BLaER1 (cell line): ENCODE measurements around the gene CMTR2.
"Not testable (repeated sequence)": the region's sequence is repeated elsewhere in the genome, so short reads cannot be mapped to it uniquely, and the experiment has no call there.

Experiments
- H3K27ac ChIP-seq: shearing (Covaris generic); formaldehyde crosslinking; 2 replicates; pipeline ENCODE4 v1.8.1; 2022
- H3K27me3 ChIP-seq: shearing (Covaris generic); formaldehyde crosslinking; 2 replicates; pipeline ENCODE4 v1.8.1; 2022
- H3K36me3 ChIP-seq: shearing (Covaris generic); formaldehyde crosslinking; 2 replicates; pipeline ENCODE4 v1.8.1; 2022
- H3K4me1 ChIP-seq: shearing (Covaris generic); formaldehyde crosslinking; 2 replicates; pipeline ENCODE4 v1.8.1; 2022
- H3K4me2 ChIP-seq: shearing (Covaris generic); formaldehyde crosslinking; 2 replicates; pipeline ENCODE4 v1.8.1; 2022
- H3K4me3 ChIP-seq: shearing (Covaris generic); formaldehyde crosslinking; 2 replicates; pipeline ENCODE4 v1.8.1; 2022
- H3K9ac ChIP-seq: shearing (Covaris generic); formaldehyde crosslinking; 2 replicates; pipeline ENCODE4 v1.8.1; 2022
- H3K9me3 ChIP-seq: shearing (Covaris generic); formaldehyde crosslinking; 2 replicates; pipeline ENCODE4 v1.8.1; 2022
- H4K20me1 ChIP-seq: shearing (Covaris generic); formaldehyde crosslinking; 2 replicates; pipeline ENCODE4 v1.8.1; 2022
- Cebpa-rat ChIP-seq: shearing (Covaris generic); IDR thresholded peaks from 2 replicates; pipeline ENCODE4 v1.8.1; 2022

Gene CMTR2, protein sequence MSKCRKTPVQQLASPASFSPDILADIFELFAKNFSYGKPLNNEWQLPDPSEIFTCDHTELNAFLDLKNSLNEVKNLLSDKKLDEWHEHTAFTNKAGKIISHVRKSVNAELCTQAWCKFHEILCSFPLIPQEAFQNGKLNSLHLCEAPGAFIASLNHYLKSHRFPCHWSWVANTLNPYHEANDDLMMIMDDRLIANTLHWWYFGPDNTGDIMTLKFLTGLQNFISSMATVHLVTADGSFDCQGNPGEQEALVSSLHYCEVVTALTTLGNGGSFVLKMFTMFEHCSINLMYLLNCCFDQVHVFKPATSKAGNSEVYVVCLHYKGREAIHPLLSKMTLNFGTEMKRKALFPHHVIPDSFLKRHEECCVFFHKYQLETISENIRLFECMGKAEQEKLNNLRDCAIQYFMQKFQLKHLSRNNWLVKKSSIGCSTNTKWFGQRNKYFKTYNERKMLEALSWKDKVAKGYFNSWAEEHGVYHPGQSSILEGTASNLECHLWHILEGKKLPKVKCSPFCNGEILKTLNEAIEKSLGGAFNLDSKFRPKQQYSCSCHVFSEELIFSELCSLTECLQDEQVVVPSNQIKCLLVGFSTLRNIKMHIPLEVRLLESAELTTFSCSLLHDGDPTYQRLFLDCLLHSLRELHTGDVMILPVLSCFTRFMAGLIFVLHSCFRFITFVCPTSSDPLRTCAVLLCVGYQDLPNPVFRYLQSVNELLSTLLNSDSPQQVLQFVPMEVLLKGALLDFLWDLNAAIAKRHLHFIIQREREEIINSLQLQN

DNA sequence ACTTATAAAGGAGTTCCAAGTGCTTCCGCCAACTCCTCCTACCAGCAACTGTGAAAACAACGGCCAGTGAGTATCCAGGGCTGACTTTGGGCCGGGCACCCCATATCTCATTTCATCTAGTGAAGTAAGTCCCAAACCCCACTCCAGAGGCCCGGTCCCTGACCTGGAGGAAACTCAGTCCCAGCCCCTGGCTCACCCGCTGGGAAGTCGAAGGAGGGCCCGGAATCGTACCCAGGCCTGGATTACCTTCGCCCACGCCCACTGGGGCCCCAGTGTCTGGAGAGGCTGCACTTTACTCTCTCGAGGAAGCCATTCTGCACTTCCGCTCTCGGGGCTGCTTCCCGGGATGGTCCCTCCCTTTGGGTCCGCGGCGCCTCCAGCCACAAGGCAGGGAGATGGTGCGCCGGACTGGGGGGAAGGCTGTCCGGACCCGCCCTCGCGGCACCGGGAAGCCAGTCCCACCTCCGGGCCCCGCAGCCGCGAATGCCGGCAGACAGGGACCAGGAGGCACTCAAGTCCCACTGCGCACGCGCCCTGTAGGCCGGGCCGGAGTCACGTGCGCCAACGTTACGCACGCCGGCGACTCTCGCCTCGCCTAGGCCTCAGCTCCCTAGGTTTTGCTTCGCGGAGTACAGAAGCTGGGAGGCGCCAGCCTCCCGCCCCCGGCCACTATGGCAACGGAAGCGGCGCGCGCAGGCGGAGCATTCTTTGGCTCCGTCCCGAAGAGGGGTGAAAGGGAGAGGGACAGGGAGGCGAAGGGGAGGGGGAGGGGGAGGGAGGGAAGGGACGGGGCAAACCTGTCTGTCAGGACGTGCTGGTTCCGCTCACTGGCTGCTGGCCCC lies at the start of gene CMTR2:
Gene CMTR2, minus strand, starts transcription at position 513 of the 842 bp plus-strand sequence. CDS start 3,482 bp downstream, outside the sequence.
- peak within 1 kb of the TSS; percentile 79 for H3K4me3 ChIP-seq
- no peaks in the 10 kb centered on the region for H3K27me3 ChIP-seq
- H3K4me1 ChIP-seq, result peaks cover 29% of the 10 kb centered on the region
- peak within 1 kb of the TSS; percentile 79 for H3K4me2 ChIP-seq
- peaks cover 15% of the 10 kb centered on the region; the same call in 1 of the 2 replicates for H3K9me3 ChIP-seq
- H3K27ac ChIP-seq, result peak within 1 kb of the TSS; percentile 91
- peaks cover 35% of the 10 kb centered on the region for H3K36me3 ChIP-seq
- peak within 1 kb of the TSS; percentile 88 for H3K9ac ChIP-seq
- peaks cover 8% of the 10 kb centered on the region; the same call in 1 of the 2 replicates for H4K20me1 ChIP-seq
- no peak for TF ChIP-seq Cebpa-rat

DNA sequence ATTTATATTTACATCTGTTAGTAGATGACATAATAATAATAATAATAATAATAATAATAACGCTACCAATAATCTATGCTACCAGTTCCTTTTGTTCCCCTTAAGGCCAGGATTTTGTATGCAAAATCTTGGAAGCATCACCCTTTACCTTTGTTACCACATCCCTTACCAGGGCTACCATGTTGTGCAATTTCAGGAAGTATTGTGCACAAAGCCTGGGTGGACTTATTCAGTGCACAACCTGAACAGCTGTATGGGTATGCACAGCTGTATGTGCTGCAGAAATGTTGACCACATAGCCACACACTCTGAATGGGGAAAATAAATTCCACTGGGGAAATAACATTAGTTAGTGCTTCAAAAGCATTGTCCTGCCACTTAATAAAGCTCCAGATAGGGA lies 49.4 kb upstream of the CMTR2 start:
- no peaks in the 10 kb centered on the region for H3K4me1 ChIP-seq
- H3K27ac ChIP-seq, result no peak overlapping the region

DNA sequence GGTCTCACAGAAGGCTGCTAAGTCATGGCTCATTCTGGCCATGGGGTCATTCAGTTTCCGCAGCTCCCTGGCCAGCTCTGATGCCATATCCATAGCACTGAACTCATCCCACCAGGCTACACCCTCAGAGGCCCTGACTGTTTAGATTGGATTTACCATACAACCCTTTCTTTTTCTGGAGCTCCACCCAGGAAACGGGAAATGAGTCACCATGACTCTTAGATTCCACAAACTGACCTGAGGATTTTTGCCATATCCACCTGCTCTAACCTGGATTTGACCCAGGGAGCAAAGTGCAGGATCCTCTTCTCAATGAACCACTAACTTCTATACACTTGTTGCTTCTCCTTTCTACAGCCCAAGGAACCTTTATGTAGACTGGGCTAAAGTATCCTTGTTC lies 49.0 kb upstream of the CMTR2 start:
- no peaks in the 10 kb centered on the region; the same call in 1 of the 2 replicates for H3K27me3 ChIP-seq
- no peak overlapping the region for H3K4me2 ChIP-seq
- no peak overlapping the region for H3K4me3 ChIP-seq
- H3K27ac ChIP-seq, result no peak overlapping the region
- H4K20me1 ChIP-seq, result no peaks in the 10 kb centered on the region
- H3K9ac ChIP-seq, result no peak overlapping the region
- no peaks in the 10 kb centered on the region for H3K9me3 ChIP-seq
- no peak for TF ChIP-seq Cebpa-rat
- no peaks in the 10 kb centered on the region for H3K4me1 ChIP-seq
- H3K36me3 ChIP-seq, result no peaks in the 10 kb centered on the region

More for the DNA sequence above, 49.4 kb upstream of the CMTR2 start:
- H3K4me2 ChIP-seq, result no peak overlapping the region
- H3K27me3 ChIP-seq, result no peaks in the 10 kb centered on the region; the same call in 1 of the 2 replicates
- no peaks in the 10 kb centered on the region for H3K9me3 ChIP-seq
- H3K36me3 ChIP-seq, result no peaks in the 10 kb centered on the region
- H3K4me3 ChIP-seq, result no peak overlapping the region
- no peak overlapping the region for H3K9ac ChIP-seq
- H4K20me1 ChIP-seq, result no peaks in the 10 kb centered on the region
- TF ChIP-seq Cebpa-rat, result no peak

DNA sequence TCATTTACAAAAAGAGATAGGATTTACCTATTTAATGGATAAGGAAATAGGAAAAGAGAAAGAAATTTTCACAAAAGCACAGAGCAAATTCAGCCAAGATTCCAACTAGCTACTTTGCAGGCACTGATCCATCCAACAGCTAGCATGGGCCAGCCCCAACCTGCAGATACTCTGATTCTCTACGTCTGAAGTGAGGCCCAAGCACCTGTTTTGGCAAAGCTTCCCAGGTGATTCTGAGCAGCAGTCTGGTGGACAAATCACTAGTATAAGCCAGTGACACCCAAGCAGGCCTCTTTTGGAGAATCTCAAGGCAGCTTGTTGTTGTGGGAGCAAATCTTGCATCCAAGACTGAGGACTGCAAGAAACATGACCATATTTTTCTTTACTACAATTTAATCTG lies 48.4 kb upstream of the CMTR2 start:
- TF ChIP-seq Cebpa-rat, result no peak
- no peak overlapping the region for H3K4me3 ChIP-seq
- H3K4me2 ChIP-seq, result no peak overlapping the region
- no peaks in the 10 kb centered on the region; the same call in 1 of the 2 replicates for H3K27me3 ChIP-seq
- H3K9ac ChIP-seq, result no peak overlapping the region
- H3K9me3 ChIP-seq, result no peaks in the 10 kb centered on the region
- H4K20me1 ChIP-seq, result no peaks in the 10 kb centered on the region
- no peaks in the 10 kb centered on the region for H3K36me3 ChIP-seq
- H3K27ac ChIP-seq, result no peak overlapping the region
- no peaks in the 10 kb centered on the region for H3K4me1 ChIP-seq

DNA sequence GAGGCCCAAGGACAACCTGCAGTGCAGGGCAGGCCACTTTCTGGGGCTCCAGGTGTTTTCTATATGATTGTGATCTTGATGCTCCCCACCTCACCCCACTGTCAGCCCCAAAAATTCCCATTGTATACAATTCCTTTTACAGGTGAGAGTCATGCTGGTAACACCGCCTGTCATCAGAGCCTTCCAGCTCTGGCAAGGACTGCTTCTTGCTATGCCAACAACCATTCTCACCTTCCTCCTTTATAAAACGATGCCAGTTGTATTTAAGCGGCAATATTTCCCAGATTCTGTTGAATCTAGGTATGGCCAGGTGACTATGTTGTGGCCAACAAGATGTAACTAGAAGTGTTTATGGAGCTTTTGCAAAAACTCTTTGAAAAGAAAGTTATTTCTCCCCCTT lies 38.9 kb upstream of the CMTR2 start:
- Histone ChIP-seq H3K27ac (no peak overlapping the region), H3K27me3 (no peaks in the 10 kb centered on the region), H3K4me2 (no peak overlapping the region), H3K4me1 (no peaks in the 10 kb centered on the region), H4K20me1 (no peaks in the 10 kb centered on the region), H3K9ac (no peak overlapping the region), H3K36me3 (no peaks in the 10 kb centered on the region), H3K4me3 (no peak overlapping the region), H3K9me3 (peaks cover 4% of the 10 kb centered on the region; the same call in 1 of the 2 replicates)
- TF ChIP-seq Cebpa-rat, result no peak

DNA sequence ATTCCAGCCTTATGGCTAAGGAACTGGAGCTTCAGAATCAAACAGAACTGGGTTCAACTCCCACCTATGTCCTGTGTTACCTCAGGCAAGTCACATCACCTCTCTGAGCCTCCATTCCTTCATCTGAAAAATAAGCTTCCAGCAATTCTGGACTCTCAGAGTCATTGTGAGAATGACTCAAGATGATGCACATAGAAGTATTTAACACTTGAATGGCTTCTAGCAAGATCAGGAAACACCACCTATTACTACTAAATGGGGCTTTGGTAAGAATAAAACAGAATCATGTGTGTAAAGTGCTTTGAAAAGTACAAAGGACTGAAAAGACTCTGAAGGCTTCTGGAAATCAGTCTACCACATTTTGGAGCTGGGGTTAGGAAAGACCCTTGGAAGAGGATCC lies 38.5 kb upstream of the CMTR2 start:
- Histone ChIP-seq H3K9ac (no peak overlapping the region), H3K9me3 (peaks cover 4% of the 10 kb centered on the region; the same call in 1 of the 2 replicates), H3K4me2 (no peak overlapping the region), H4K20me1 (no peaks in the 10 kb centered on the region), H3K27ac (no peak overlapping the region), H3K36me3 (no peaks in the 10 kb centered on the region), H3K4me3 (no peak overlapping the region), H3K4me1 (no peaks in the 10 kb centered on the region), H3K27me3 (no peaks in the 10 kb centered on the region)
- TF ChIP-seq Cebpa-rat, result no peak

DNA sequence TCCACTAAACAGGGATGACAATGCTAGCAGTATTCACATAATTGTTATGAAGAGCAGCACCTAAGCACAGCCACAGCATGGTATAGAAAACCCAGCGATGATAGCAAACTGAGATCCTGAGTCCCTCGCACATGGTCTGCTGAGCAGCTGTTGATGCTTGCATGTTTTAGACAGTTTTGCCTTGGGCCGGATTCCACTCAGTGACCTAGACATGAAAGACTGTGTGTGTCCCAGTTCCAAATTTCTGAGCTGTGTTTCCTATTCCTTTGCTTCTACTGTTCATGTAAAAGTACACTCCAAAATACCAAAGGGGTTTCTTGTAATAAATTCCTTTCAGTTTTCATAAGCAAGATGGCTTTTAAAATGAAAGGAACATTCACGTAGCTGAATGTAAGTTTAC lies 30.8 kb upstream of the CMTR2 start:
- no peaks in the 10 kb centered on the region for H4K20me1 ChIP-seq
- H3K9ac ChIP-seq, result no peak overlapping the region
- H3K27ac ChIP-seq, result no peak overlapping the region
- no peak overlapping the region for H3K4me3 ChIP-seq
- no peak overlapping the region for H3K4me2 ChIP-seq
- no peaks in the 10 kb centered on the region for H3K9me3 ChIP-seq
- no peak for TF ChIP-seq Cebpa-rat
- H3K27me3 ChIP-seq, result no peaks in the 10 kb centered on the region
- no peaks in the 10 kb centered on the region for H3K36me3 ChIP-seq
- H3K4me1 ChIP-seq, result no peaks in the 10 kb centered on the region

DNA sequence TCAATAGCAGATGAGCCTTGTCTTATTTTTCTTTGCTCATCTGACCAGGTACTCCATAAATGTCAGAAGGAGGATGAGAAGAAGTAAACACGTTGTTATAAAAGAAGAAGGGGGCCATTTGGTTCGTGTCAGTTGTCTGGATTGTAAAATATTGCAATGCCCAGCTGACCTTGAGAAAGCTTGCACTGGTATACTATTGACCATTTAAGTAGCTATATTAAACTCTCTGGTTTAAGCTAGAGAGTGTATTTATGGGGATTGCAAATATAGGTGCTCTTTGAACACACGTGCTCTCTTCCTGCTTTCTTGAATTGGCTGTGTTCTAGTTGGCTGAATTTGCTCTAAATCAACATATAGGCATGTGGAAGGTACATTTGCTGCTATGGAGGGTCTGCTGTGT lies 26.1 kb upstream of the CMTR2 start:
- no peak for TF ChIP-seq Cebpa-rat
- Histone ChIP-seq H3K9me3 (no peaks in the 10 kb centered on the region), H3K9ac (no peak overlapping the region), H3K27ac (no peak overlapping the region), H3K4me2 (no peak overlapping the region), H4K20me1 (no peaks in the 10 kb centered on the region), H3K27me3 (no peaks in the 10 kb centered on the region), H3K36me3 (no peaks in the 10 kb centered on the region), H3K4me1 (no peaks in the 10 kb centered on the region), H3K4me3 (no peak overlapping the region)

DNA sequence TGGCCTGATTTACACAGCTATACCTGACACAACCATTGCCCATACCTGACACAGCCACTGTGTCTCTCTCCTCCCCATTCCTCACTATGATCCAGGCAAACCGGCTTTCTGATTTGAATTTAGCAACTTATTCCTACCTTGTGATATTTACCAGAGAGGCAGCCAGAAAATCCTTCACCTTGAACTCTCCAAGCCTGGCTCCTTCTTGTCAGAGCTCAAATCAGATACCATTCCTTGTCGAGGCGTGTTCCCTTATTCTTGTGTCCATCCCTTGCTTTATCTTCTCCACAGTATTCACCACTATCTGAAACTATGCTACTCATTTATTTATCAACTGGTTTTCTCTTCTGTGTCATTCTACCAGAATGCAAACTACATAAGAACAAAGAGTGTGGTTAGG lies 24.4 kb upstream of the CMTR2 start:
- H3K27me3 ChIP-seq, H3K27ac ChIP-seq, H3K4me2 ChIP-seq, H3K9me3 ChIP-seq, H4K20me1 ChIP-seq, H3K4me1 ChIP-seq, H3K9ac ChIP-seq, H3K36me3 ChIP-seq, H3K4me3 ChIP-seq: not testable (repeated sequence)
